ENCODE results near the gene BFSP1.

Gene BFSP1

GRCh38 chr20:17556837-17557674, 25.9 kb upstream of the BFSP1 start:
- no peak for DNase-seq

DNA sequence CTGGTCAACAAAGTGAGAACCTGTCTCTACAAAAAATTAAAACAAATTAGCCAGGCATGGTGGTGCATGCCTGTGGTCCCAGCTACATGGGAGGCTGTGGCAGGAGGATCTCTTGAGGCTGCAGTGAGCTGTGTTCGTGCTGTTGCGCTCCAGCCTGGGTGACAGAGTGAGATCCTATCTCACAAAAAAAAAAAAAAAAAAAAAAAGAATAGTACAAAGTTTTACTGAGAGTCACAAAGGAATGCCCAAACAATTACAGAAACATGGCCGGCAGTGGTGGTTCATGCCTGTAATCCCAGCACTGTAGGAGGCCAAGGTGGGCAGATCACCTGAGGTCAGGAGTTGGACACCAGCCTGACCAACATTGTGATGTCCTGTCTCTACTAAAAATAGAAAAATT, 23.9 kb upstream of the BFSP1 start:
- no peak for DNase-seq

DNA sequence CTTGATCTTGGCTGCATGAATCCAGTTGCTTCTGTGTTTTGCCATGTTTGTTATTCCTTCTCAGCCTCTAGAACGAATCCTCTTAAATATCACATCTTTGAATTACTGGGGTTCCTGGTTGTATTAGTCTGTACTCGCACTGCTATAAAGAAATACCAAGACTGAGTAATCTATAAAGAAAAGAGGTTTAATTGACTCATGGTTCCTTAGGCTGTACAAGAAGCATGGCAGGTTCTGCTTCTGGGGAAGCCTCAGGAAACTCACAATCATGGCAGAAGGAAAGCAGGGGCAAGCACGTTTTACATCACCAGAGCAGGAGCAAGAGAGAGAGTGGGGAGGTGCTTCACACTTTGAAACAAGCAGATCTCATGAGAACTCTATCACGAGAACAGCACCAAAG, 18.0 kb upstream of the BFSP1 start:
- DNase-seq, result no peak

DNA sequence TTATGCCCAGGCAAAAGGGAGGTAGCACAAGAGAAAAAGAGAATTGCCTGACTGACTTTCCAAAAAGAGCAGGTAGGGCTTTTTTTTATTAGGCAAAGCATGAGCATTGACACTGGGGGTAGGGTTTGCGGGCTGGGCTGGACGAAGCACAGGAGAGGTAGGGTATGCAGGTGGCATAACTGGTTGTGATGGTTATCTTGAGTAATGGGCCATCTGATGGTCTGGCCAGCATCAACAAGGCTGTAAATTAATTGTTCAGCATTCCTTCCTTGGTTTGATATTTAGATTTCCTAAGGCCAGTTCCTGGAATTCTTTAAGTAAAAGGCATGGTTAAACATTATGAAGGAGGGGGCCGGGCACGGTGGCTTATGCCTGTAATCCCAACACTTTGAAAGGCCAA, 13.9 kb upstream of the BFSP1 start:
- no peak for DNase-seq

GRCh38 chr20:17543531-17544131, 12.5 kb upstream of the BFSP1 start:
- DNase-seq, result no peak

DNA sequence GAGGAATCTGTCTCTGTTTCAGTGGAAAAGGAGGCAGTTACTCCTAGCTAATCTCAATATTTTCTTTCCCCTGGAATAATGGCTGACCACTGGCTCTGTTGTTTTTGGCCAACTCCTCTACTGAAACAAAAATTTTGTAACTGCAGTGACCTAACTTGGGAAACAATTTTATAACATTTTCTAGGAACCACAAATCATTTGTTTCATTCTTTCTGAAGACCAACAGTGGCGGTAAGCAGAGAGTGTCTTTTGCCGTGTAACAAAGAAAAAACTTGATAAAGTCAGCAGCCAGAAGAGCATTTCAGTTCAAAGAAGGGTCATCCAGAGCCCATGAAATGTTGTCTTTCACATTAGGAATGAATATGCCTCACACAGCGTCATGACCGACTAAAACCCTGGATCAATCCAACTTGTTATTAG, 11.8 kb upstream of the BFSP1 start:
- DNase-seq, result no peak

DNA sequence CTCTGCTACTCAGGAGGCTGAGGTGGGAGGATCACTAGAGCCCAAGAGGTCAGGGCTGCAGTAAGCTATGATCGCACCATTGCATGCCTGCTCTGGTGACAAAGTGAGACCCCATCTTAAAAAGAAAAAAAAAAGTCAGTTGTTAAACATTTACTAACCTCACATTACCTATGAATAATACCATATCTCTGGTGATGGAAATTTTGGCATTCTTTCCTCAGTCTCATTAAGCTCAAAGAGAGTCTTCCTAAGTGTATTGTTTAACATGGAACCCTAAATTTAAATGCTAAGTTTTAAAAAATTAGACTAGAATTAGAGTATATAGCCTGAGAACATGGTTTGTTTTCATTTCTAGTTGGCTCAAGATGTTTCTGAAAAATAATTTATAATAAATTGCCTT, 11.3 kb upstream of the BFSP1 start:
- DNase-seq, result no peak

GRCh38 chr20:17541996-17542395, 10.8 kb upstream of the BFSP1 start:
- DNase-seq, result no peak

DNA sequence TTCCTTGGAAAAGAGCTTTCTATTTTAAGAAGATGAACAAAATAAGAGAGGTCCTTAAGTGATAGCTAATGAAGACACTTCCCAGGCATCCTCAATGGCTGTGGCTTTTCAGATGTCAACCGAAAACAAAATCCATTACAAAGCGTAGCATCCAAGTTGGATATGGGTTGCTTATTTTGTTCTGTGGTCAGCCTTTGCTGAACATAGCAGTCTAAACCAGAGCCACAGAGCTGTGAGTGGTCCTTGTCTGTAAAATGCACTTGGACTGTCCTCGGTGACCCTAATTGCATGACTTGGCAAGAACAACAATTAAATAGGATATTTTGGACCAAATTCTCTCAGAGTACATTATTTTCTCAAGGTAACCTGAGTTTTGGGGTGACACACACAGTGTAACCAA, 10.4 kb upstream of the BFSP1 start:
- no peak for DNase-seq

GRCh38 chr20:17538517-17539170, 7.5 kb upstream of the BFSP1 start:
- DNase-seq, result peak; percentile 55

GRCh38 chr20:17537959-17538358, 6.8 kb upstream of the BFSP1 start:
- DNase-seq, result no peak

GRCh38 chr20:17536944-17537444, 5.8 kb upstream of the BFSP1 start:
- DNase-seq, result peak; percentile 82

- DNase-seq, result no peak
Measured at GRCh38 chr20:17534077-17534476, 2.9 kb upstream of the BFSP1 start.

GRCh38 chr20:17533396-17533795, 2.2 kb upstream of the BFSP1 start:
- peak; percentile 34 for DNase-seq

- no peak for DNase-seq
Measured at GRCh38 chr20:17531665-17532025, 466 bp upstream of the BFSP1 start.

DNA sequence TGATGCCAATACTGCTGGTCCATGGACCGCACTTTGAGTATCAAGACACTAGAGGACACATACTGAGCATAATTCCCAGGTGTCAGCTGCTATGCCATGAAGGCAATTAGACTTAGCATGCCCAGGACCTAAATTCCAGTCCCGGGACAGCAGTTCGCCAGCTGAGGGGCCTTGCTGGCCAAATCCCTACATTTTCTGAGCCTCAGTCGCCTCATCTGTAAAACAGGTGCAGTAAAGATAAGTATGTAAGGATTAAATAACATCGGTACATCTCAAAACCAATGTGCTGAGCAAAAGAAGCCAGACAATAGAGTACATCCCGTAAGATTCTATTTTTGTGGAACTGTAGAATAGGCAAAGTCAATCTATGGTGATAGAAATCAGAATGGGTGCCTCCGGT, 1.0 kb downstream of the BFSP1 start:
- DNase-seq, result no peak

- DNase-seq, result no peak
Measured at GRCh38 chr20:17529586-17529985, 1.6 kb downstream of the BFSP1 start.

DNA sequence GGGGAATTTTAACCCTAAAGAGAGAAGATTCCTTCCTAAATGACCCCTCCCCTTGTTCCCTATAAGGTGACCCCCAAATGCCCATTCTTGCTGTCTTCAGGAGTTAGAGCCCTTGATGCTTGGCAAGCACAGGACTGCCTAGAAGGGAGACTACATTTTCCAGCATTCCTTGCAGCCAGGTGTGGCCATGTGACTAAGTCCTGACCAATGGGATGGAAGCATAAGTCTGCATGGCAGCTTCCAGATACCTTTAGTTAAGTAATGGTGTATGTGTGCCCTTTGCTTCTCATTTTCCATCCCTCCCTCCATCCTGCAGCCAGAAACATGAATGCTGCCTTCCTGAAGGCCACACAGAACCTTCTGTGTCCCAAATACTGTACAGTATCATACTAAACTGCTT, 5.5 kb downstream of the BFSP1 start:
- DNase-seq, result peak; percentile 55

DNA sequence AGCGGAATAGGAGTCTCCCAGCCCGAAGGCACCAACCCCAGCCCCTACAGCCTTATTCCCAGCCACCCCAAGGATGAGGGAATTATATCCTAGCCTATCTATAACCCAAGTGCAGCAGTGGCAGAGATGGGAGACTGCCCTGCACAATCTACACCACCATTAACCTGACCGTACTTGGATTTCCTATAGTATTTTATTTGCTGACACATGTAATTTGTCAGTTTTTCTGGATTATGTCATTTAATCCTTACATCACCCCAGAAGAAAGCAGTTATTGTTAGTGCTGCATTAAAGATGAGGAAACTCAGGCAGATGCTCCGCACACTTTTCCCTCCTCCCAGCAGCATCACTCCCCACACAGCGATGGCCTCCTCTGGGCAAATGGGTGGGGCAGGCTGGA, 6.0 kb downstream of the BFSP1 start:
- no peak for DNase-seq

- DNase-seq, result no peak
Measured at GRCh38 chr20:17524560-17524959, 6.6 kb downstream of the BFSP1 start.

GRCh38 chr20:17523326-17523725, 7.9 kb downstream of the BFSP1 start:
- DNase-seq, result no peak

GRCh38 chr20:17522528-17522927, 8.7 kb downstream of the BFSP1 start:
- no peak for DNase-seq

GRCh38 chr20:17520583-17520982, 10.6 kb downstream of the BFSP1 start:
- no peak for DNase-seq
